Breast epithelium (tissue), 4 donors: ENCODE measurements around the gene CLEC4F. TPM values are rescaled to one million over a fixed set of nuclear protein-coding genes. Genes with fewer than 3 reads are reported as not detected.

ENCODE experiments used
- DNase-seq, 2 donors: peaks; one replicate each; pipeline ENCODE4 v3.0.0-alpha.2; 2019; ENCODE audit warnings: low spot score in 2 of 2
- H3K27ac ChIP-seq, 2 donors: fragments of 200-600 bp; sonication (generic) in 1 of 2; one replicate each; pipeline ENCODE4 v1.5.1; 2016 to 2019; ENCODE audit warnings: mild to moderate bottlenecking in 1 of 2
- H3K27me3 ChIP-seq, 2 donors: fragments of 200-600 bp; sonication (generic) in 1 of 2; one replicate each; pipeline versions ENCODE4 v1.5.1 to v1.6.0; 2017 to 2019; ENCODE audit warnings: control low read depth in 1 of 2, mild to moderate bottlenecking in 1 of 2
- H3K36me3 ChIP-seq: fragments of 200-600 bp; one replicate; pipeline ENCODE4 v1.5.1; 2019
- H3K4me1 ChIP-seq, 2 donors: fragments of 200-600 bp; sonication (generic); one replicate each; pipeline ENCODE4 v1.5.1; 2016 to 2019; ENCODE audit warnings: control low read depth in 1 of 2
- H3K4me3 ChIP-seq, 3 donors: fragments of 200-600 bp; sonication (generic); 1 replicate in 2 of 3; 2 replicates in 1 of 3; pipeline ENCODE4 v1.5.1; 2016 to 2019; ENCODE audit warnings: mild to moderate bottlenecking in 3 of 3, moderate library complexity in 2 of 3
- H3K9me3 ChIP-seq, 2 donors: fragments of 200-600 bp; sonication (generic) in 1 of 2; one replicate each; pipeline ENCODE4 v1.5.1; 2016 to 2019; ENCODE audit warnings: control low read depth in 1 of 2
- POLR2A ChIP-seq: fragments of 450-650 bp; IDR thresholded peaks from one replicate; pipeline ENCODE4 v1.6.1; 2016; ENCODE audit warnings: antibody characterized with exemption, mild to moderate bottlenecking, moderate library complexity
- POLR2AphosphoS5 ChIP-seq, 3 donors: sonication (generic); formaldehyde crosslinking; IDR thresholded peaks; one replicate each; pipeline ENCODE4 v1.6.1; 2017; ENCODE audit warnings: antibody characterized with exemption in 3 of 3
- intact Hi-C: fragments of 100-400 bp; cut with DNase I; formaldehyde crosslinking; loops from one replicate; pipeline ENCODE4 v1.15.1; 2023; ENCODE audit warnings: low total_unique reads
- total RNA-seq, 3 donors: library from RNA; depleted of rRNA; stranded (reverse); fragments of >200 nt; gene quantifications; one replicate each; pipeline ENCODE4 v1.1.0, GENCODE V29; 2016
- TF ChIP-seq, protein P1 (sequence below), 3 donors: fragments of 450-650 bp; IDR thresholded peaks; one replicate each; pipeline ENCODE4 v1.5.1; 2016 to 2017; ENCODE audit warnings: antibody characterized with exemption in 3 of 3, mild to moderate bottlenecking in 3 of 3, moderate library complexity in 3 of 3

Gene CLEC4F
- total RNA-seq, 3 donors from 2014 or later = 0.88 TPM; not detected in 2

DNA sequence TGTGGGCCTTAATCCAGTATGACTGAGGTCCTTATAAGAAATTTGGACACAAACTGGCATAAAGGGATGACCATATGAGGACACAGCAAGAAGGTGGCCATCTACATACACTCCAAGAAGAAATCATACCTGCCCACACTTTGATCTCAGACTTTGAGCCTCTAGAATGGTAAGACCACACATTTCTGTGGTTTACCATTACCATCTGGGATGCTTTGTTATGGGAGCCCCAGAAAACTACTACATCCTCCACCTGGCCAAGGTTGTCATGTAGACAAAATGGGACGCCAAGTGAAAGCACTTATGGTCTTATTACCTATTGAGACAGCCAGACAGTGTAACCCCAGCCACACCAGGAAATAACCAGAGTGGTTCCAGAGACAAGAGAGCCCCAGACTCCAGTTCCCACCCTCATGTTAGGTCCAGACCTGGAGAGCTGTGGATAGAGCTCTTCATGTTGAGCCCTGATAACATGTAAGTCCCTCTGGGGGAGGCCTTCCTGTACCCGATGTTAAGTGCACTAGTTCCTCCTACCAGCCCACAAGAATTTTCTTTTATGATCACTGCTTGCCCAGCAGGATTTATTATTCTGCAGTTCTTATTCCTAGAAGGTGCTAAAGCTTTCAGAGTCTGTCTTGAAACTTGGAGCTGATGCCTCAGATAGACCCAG lies 47.8 kb downstream of the CLEC4F start:
- Histone ChIP-seq H3K27ac (no peak overlapping the region), H3K9me3 (no peaks in the 10 kb centered on the region), H3K4me3 (no peak overlapping the region), H3K27me3 (peaks cover 0 to 14% of the 10 kb centered on the region in 2 donors), H3K4me1 (no peaks in the 10 kb centered on the region), H3K36me3 (no peaks in the 10 kb centered on the region)
- TF ChIP-seq, protein P1, sequence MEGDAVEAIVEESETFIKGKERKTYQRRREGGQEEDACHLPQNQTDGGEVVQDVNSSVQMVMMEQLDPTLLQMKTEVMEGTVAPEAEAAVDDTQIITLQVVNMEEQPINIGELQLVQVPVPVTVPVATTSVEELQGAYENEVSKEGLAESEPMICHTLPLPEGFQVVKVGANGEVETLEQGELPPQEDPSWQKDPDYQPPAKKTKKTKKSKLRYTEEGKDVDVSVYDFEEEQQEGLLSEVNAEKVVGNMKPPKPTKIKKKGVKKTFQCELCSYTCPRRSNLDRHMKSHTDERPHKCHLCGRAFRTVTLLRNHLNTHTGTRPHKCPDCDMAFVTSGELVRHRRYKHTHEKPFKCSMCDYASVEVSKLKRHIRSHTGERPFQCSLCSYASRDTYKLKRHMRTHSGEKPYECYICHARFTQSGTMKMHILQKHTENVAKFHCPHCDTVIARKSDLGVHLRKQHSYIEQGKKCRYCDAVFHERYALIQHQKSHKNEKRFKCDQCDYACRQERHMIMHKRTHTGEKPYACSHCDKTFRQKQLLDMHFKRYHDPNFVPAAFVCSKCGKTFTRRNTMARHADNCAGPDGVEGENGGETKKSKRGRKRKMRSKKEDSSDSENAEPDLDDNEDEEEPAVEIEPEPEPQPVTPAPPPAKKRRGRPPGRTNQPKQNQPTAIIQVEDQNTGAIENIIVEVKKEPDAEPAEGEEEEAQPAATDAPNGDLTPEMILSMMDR (IDR thresholded peaks at IDR 0.05) = no peak
- TF ChIP-seq POLR2AphosphoS5 (IDR thresholded peaks at IDR 0.05) (no peak), POLR2A (no peak)
- intact Hi-C loops = no loop called here
- DNase-seq = no peak

DNA sequence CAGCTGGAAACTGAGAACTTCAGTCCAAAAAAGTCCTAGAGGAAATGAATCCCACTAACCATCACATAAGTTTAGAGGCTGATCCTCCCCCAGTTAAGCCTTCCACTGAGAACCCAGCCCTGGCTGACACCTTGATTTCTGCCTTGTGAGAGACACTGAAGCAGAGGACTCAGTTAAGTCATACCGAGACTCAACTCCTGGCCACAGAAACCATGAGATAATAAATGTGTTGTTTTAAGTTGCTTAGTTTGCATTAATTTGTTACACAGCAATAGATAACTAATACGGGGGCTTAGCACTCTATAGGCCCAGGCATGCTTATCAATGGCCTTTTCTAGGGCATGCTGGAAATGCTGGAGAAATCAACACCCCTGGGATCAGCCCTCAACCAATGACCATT lies 49.0 kb downstream of the CLEC4F start:
- peaks cover 5 to 26% of the 10 kb centered on the region in 2 donors for H3K27me3 ChIP-seq
- TF ChIP-seq, protein P1 (IDR thresholded peaks at IDR 0.05) = no peak
- TF ChIP-seq POLR2A (no peak), POLR2AphosphoS5 (IDR thresholded peaks at IDR 0.05) (no peak)
- no peaks in the 10 kb centered on the region for H3K9me3 ChIP-seq
- no peaks in the 10 kb centered on the region for H3K36me3 ChIP-seq
- peaks cover 0 to 6% of the 10 kb centered on the region in 2 donors for H3K4me1 ChIP-seq
- H3K27ac ChIP-seq = no peak overlapping the region
- intact Hi-C loops = no loop called here
- no peak overlapping the region for H3K4me3 ChIP-seq
- DNase-seq = no peak

DNA sequence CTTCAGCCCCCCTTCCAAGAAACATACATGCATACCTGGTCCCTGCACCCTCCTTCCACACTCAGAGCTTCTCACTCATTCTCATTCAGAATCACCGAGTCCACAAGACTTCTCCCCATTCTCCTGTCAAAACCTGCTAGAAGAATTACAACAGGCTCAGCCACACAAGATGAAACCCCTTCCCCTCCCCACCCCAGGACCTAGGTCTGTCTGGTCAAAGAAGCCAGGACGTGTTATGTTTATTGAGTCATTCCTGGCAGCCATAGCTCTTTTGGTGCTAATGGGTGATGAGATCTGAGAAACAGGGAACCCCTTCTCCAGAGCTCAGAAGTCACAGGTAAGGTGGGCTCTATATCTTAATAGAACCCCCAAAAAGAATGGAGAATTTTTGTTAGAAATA lies 50.9 kb downstream of the CLEC4F start:
- Histone ChIP-seq H3K4me1 (peaks cover 0 to 6% of the 10 kb centered on the region in 2 donors), H3K9me3 (no peaks in the 10 kb centered on the region), H3K4me3 (no peak overlapping the region), H3K27me3 (peaks cover 5 to 29% of the 10 kb centered on the region in 2 donors), H3K27ac (no peak overlapping the region), H3K36me3 (no peaks in the 10 kb centered on the region)
- intact Hi-C loops = no loop called here
- no peak for TF ChIP-seq POLR2AphosphoS5 (IDR thresholded peaks at IDR 0.05)
- TF ChIP-seq, protein P1 (IDR thresholded peaks at IDR 0.05) = no peak
- TF ChIP-seq POLR2A = no peak
- no peak for DNase-seq

DNA sequence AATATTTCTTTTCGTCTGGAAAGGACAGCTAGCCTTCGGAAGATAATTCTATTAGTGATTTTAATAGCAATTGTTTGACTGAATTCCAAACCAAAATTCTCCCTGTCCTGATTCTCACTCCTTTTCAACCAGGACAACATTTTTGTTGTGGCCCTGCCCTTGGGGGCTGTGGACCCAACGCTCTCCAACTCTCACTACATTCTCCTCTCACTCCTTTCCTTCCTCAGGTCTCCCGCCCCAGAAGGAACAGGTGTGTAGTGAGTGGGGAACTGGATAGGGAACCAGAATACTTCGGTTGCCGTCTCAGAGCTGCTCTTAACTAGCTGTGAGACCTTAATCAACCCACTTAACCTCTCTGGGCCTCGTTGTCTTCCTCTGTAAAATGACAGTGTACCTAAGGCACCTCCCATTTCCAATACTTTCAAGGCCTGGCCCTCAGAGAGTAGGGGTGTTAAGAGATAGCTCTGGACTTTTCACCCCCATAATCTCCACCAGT lies 51.8 kb downstream of the CLEC4F start:
- H3K36me3 ChIP-seq = no peaks in the 10 kb centered on the region
- TF ChIP-seq POLR2AphosphoS5 (IDR thresholded peaks at IDR 0.05) (no peak), POLR2A (no peak)
- TF ChIP-seq, protein P1 (IDR thresholded peaks at IDR 0.05) = no peak
- no peaks in the 10 kb centered on the region for H3K9me3 ChIP-seq
- no peak for DNase-seq
- intact Hi-C loops = no loop called here
- H3K27me3 ChIP-seq = peaks cover 5 to 33% of the 10 kb centered on the region in 2 donors
- H3K27ac ChIP-seq = no peak overlapping the region
- H3K4me1 ChIP-seq = peaks cover 0 to 6% of the 10 kb centered on the region in 2 donors
- peak overlapping the region in 2 of 3 donors; percentile 52 to 60 for H3K4me3 ChIP-seq
